GM10266 (cell line): ENCODE measurements around the gene PITX1.

Experiments
- DNase-seq: peaks from one replicate; pipeline ENCODE4 v3.0.0; 2012; ENCODE audit errors: extremely low spot score
- CTCF ChIP-seq: IDR thresholded peaks from 2 replicates; pipeline ENCODE4 v1.5.1; 2012; ENCODE audit warnings: mild to moderate bottlenecking, low read depth; ENCODE audit not compliant: control insufficient read depth, insufficient read depth; ENCODE audit errors: missing control alignments

PITX1 gene

GRCh38 chr5:135037519-135038204 lies 3.6 kb upstream of the PITX1 start:
- no peak for TF ChIP-seq CTCF
- no peak for DNase-seq

- no peak for TF ChIP-seq CTCF
These were observed 2.4 kb upstream of the PITX1 start for GRCh38 chr5:135036405-135036804.

GRCh38 chr5:135035678-135036030 lies 1.6 kb upstream of the PITX1 start:
- no peak for TF ChIP-seq CTCF
- no peak for DNase-seq

More at GRCh38 chr5:135036405-135036804, 2.4 kb upstream of the PITX1 start:
- DNase-seq = no peak

- DNase-seq = no peak
- TF ChIP-seq CTCF = no peak
These were observed 1.1 kb upstream of the PITX1 start for GRCh38 chr5:135034963-135035677.

- no peak for TF ChIP-seq CTCF
- no peak for DNase-seq
These were observed 371 bp upstream of the PITX1 start for GRCh38 chr5:135034236-135034962.

- TF ChIP-seq CTCF = no peak
- no peak for DNase-seq
These were observed 798 bp downstream of the PITX1 start for GRCh38 chr5:135032999-135033861.
